Measurements from ENCODE around the gene SHKBP1. TPM values are rescaled to one million over a fixed set of nuclear protein-coding genes. Genes with fewer than 3 reads are reported as not detected.

SHKBP1 gene
- total and polyA plus RNA-seq, 10 of the 15 experiments (the other 5 are each of a cell fraction or from before 2014, with no cell fraction given), result 2.3 to 123 (median 67.0) TPM

DNA sequence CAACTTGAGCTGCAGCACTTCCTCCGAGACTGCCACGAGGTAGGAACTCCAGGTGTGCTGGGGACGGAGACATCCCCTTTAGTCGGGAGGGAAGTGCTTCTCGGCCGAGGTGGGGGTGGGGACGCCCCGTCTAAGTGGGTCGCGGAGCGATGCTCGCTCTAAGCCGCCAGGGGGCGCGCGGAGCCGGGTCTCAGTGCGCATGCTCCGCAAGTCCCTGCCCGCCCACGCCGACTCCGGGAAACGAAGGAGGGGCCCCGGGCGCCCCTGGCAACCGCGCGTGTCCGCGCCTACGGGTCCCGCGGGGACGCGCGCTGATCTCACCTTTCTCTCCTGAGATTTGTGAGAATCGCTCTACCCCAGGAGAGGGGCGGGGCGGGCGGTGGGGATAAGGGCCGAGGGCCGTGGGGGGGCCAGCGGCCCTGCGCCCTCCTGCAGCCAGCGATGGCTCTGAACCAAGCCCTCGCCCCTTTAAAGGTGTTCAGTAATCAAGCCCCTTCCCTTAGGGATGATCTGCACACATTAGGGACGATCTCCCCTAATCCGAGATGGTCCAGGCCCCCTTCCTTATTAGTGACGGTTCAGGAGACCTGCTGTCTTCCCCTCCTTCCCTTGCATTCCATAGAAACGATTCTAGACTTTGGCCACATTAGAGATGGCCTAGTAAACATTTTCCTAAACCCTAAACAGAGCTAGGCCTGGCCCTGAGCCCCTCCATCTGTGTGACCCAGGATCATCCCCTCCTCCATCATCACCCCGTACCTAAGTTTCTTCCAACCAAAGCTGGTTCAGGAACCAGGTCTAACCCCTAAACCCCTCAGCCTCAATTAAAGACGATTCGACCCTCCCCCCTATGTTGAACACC, 47.3 kb upstream of the SHKBP1 start (continued):
- TF ChIP-seq BHLHE40 (IDR thresholded peaks at IDR 0.05; ENCODE audit: borderline replicate concordance in 1 of 2, low read depth in 2 of 2, low read length in 1 of 2) (peak; percentile 31 to 44; a peak in 1 of 4 replicates), YBX1 (IDR thresholded peaks at IDR 0.05) (no peak), NFXL1 (IDR thresholded peaks at IDR 0.05; ENCODE audit: borderline replicate concordance) (no peak), RFX5 (IDR thresholded peaks at IDR 0.05; ENCODE audit: low read depth, low read length) (peak; percentile 73; the same call in 1 of the 2 replicates), SMC3 (IDR thresholded peaks at IDR 0.05; ENCODE audit: borderline replicate concordance, low read length) (peak; percentile 81), SIN3A (IDR thresholded peaks at IDR 0.05; ENCODE audit: low read depth, low read length) (no peak), IRF4 (IDR thresholded peaks at IDR 0.05; ENCODE audit: low read depth, low read length) (0 out of 2 replicates have a peak, but pooled peaks have one; percentile 18), EGR1 (IDR thresholded peaks at IDR 0.05; ENCODE audit: borderline replicate concordance in 1 of 2, low read depth in 2 of 2, low read length in 2 of 2) (peak; percentile 75 to 99), RB1 (IDR thresholded peaks at IDR 0.05; ENCODE audit: borderline replicate concordance) (0 out of 2 replicates have a peak, but pooled peaks have one; percentile 40), PAX5 (IDR thresholded peaks at IDR 0.05; ENCODE audit: borderline replicate concordance, low read depth, low read length) (peak; percentile 42; the same call in 1 of the 2 replicates), NRF1 (conservative IDR thresholded peaks at IDR 0.05; ENCODE audit: low read depth, low read length) (peak; percentile 76), SMARCA5 (IDR thresholded peaks at IDR 0.05) (0 out of 2 replicates have a peak, but pooled peaks have one; percentile 19), FOXK2 (IDR thresholded peaks at IDR 0.05) (no peak), HCFC1 (IDR thresholded peaks at IDR 0.05; ENCODE audit: low read length) (peak; percentile 28; the same call in 1 of the 2 replicates), SREBF2 (IDR thresholded peaks at IDR 0.05; ENCODE audit: low read length) (no peak), POLR2AphosphoS5 (IDR thresholded peaks at IDR 0.05; ENCODE audit: low read length) (no peak)
- TF ChIP-seq, protein P1, sequence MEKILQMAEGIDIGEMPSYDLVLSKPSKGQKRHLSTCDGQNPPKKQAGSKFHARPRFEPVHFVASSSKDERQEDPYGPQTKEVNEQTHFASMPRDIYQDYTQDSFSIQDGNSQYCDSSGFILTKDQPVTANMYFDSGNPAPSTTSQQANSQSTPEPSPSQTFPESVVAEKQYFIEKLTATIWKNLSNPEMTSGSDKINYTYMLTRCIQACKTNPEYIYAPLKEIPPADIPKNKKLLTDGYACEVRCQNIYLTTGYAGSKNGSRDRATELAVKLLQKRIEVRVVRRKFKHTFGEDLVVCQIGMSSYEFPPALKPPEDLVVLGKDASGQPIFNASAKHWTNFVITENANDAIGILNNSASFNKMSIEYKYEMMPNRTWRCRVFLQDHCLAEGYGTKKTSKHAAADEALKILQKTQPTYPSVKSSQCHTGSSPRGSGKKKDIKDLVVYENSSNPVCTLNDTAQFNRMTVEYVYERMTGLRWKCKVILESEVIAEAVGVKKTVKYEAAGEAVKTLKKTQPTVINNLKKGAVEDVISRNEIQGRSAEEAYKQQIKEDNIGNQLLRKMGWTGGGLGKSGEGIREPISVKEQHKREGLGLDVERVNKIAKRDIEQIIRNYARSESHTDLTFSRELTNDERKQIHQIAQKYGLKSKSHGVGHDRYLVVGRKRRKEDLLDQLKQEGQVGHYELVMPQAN (conservative IDR thresholded peaks at IDR 0.05), result no peak
- TF ChIP-seq, protein P2, sequence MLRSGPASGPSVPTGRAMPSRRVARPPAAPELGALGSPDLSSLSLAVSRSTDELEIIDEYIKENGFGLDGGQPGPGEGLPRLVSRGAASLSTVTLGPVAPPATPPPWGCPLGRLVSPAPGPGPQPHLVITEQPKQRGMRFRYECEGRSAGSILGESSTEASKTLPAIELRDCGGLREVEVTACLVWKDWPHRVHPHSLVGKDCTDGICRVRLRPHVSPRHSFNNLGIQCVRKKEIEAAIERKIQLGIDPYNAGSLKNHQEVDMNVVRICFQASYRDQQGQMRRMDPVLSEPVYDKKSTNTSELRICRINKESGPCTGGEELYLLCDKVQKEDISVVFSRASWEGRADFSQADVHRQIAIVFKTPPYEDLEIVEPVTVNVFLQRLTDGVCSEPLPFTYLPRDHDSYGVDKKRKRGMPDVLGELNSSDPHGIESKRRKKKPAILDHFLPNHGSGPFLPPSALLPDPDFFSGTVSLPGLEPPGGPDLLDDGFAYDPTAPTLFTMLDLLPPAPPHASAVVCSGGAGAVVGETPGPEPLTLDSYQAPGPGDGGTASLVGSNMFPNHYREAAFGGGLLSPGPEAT (IDR thresholded peaks at IDR 0.05; ENCODE audit: low read depth), result no peak
- TF ChIP-seq, protein P3, sequence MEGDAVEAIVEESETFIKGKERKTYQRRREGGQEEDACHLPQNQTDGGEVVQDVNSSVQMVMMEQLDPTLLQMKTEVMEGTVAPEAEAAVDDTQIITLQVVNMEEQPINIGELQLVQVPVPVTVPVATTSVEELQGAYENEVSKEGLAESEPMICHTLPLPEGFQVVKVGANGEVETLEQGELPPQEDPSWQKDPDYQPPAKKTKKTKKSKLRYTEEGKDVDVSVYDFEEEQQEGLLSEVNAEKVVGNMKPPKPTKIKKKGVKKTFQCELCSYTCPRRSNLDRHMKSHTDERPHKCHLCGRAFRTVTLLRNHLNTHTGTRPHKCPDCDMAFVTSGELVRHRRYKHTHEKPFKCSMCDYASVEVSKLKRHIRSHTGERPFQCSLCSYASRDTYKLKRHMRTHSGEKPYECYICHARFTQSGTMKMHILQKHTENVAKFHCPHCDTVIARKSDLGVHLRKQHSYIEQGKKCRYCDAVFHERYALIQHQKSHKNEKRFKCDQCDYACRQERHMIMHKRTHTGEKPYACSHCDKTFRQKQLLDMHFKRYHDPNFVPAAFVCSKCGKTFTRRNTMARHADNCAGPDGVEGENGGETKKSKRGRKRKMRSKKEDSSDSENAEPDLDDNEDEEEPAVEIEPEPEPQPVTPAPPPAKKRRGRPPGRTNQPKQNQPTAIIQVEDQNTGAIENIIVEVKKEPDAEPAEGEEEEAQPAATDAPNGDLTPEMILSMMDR (IDR thresholded peaks at IDR 0.05 in 2 of 3, conservative IDR thresholded peaks at IDR 0.05 in 1 of 3; ENCODE audit: control insufficient read depth in 2 of 3, extremely low read depth in 1 of 3, insufficient read depth in 1 of 3, low read depth in 3 of 3, low read length in 3 of 3), result peak; percentile 95 to 98 (median 97)
- TF ChIP-seq, protein P4, sequence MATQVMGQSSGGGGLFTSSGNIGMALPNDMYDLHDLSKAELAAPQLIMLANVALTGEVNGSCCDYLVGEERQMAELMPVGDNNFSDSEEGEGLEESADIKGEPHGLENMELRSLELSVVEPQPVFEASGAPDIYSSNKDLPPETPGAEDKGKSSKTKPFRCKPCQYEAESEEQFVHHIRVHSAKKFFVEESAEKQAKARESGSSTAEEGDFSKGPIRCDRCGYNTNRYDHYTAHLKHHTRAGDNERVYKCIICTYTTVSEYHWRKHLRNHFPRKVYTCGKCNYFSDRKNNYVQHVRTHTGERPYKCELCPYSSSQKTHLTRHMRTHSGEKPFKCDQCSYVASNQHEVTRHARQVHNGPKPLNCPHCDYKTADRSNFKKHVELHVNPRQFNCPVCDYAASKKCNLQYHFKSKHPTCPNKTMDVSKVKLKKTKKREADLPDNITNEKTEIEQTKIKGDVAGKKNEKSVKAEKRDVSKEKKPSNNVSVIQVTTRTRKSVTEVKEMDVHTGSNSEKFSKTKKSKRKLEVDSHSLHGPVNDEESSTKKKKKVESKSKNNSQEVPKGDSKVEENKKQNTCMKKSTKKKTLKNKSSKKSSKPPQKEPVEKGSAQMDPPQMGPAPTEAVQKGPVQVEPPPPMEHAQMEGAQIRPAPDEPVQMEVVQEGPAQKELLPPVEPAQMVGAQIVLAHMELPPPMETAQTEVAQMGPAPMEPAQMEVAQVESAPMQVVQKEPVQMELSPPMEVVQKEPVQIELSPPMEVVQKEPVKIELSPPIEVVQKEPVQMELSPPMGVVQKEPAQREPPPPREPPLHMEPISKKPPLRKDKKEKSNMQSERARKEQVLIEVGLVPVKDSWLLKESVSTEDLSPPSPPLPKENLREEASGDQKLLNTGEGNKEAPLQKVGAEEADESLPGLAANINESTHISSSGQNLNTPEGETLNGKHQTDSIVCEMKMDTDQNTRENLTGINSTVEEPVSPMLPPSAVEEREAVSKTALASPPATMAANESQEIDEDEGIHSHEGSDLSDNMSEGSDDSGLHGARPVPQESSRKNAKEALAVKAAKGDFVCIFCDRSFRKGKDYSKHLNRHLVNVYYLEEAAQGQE (IDR thresholded peaks at IDR 0.05; ENCODE audit: low read depth, low read length), result no peak
